HG03135 (cell line): Measurements from ENCODE around the gene LAMC3.

Experiments used
- ATAC-seq: cut with Tn5 transposase; IDR thresholded peaks from one replicate; pipeline ENCODE4 v1.9.1; 2021; ENCODE audit warnings: mild to moderate bottlenecking, moderate library complexity; ENCODE audit not compliant: unreplicated experiment

LAMC3 gene

GRCh38 chr9:131010482-131011273 lies 1.7 kb downstream of the LAMC3 start:
- ATAC-seq: no peak

GRCh38 chr9:131011274-131012022 lies 2.5 kb downstream of the LAMC3 start:
- no peak for ATAC-seq

- ATAC-seq: no peak
These were observed 3.0 kb downstream of the LAMC3 start for GRCh38 chr9:131012023-131012334.

GRCh38 chr9:131012396-131012917 lies 3.5 kb downstream of the LAMC3 start:
- no peak for ATAC-seq

GRCh38 chr9:131013015-131013755 lies 4.2 kb downstream of the LAMC3 start:
- no peak for ATAC-seq

GRCh38 chr9:131013771-131014676 lies 5.0 kb downstream of the LAMC3 start:
- no peak for ATAC-seq

DNA sequence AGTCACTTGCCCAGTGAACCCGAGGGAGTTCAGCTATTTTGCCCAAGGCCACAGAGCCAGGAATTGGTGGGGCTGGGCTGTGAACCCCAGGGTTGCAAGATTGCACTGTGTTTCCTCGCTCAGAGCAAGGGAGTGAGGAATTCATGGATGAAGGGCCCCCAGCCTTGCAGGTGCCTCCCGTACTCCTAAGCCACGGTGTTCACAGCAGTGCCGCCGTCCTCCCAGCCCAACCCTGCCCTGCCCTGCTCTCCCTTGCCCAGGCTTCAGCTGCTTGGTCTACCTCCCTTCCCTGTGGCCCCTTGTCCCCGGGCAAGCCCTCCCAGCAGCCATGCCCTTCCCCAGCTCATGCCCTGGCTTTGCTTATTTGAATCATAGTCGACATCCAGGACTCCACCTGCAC lies 6.1 kb downstream of the LAMC3 start:
- ATAC-seq: no peak

- ATAC-seq: no peak
These were observed 7.0 kb downstream of the LAMC3 start for GRCh38 chr9:131015876-131016397.

GRCh38 chr9:131017067-131017466 lies 8.1 kb downstream of the LAMC3 start:
- ATAC-seq: no peak

GRCh38 chr9:131018621-131019020 lies 9.6 kb downstream of the LAMC3 start:
- ATAC-seq: no peak

DNA sequence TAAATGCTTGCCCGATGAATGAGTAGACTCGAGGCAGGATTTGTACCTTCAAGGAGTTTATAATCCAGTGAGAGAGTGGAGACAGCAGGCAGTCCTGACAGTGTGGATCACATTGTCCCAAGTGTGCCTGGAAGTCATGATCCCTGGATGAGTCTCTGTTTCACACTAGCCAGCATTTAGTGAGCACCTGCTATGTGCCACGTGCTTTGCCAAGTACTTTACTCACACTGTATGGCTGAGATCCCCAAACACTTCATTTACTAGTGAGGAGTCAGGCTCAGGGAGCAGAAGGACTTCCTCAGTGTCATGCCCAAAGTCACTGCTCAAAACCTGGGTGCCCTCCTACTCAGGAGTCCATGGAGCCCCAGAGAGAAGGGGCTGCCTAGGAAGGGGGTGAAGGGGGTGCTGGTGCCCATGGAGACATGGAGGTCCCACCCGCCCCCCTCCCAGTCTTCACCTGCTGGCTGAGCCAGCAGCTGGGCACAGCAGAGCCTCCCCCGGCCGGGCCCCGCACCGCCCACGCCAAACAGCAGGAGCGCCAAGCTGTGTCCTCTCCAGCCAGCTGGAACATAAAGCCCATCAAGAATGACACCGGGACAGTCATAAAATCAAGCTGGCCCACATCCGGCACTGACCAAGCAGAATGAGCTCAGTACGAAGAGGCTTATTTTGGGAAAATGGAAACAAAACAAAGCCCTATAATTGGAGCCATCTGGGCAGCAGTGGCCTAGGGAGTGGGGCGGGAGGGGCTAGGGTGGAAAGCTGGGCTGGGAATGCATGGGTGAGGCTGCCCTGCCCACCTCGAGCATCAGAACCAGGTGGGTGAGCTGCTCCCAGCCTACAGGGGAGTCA lies 10.6 kb downstream of the LAMC3 start:
- ATAC-seq: no peak

GRCh38 chr9:131020388-131020787 lies 11.4 kb downstream of the LAMC3 start:
- no peak for ATAC-seq

DNA sequence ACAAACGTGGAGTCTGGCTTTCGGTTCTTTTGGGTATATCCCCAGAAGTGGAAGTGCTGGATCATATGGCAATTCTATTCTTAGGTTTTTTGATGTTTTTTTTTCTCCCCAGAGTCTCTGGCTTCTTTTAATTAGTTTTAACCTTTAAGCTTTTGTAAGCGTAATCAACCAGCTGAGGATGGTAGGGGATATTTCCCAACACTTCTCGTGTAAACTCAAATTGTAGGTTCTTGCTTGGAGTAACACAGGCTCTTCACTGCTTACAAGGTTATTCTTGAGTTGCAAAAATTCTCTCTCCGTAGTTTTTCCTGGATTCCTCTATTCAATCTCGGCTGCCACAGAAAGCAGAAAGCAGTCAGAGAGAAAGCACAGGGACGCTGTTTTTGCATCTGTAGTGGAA lies 11.9 kb downstream of the LAMC3 start:
- ATAC-seq: no peak

DNA sequence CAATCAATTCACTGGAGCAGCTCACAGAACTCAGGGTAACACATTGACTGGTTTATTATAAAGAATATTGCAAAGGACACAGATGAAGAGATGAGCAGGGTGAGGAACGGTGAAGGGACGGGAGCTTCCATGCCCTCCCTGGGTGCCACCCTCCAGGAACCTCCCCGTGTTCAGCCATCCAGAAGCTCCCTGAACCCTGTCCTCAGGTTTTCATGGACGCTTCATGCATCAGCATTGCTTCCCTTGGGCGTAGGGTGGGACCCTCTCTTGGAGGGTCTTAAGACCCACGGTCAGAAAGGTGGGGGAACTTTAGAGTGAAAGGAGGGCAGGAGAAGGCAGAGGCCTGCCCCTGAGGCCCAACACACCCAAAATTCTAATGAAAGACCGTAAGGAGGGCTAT lies 12.8 kb downstream of the LAMC3 start:
- no peak for ATAC-seq

- ATAC-seq: no peak
These were observed 16.2 kb downstream of the LAMC3 start for GRCh38 chr9:131024978-131025868.

GRCh38 chr9:131025953-131026858 lies 17.2 kb downstream of the LAMC3 start:
- ATAC-seq: no peak
